Peyer's patch (tissue), 4 donors: ENCODE results near the gene NELL1.

ENCODE experiments used
- POLR2A ChIP-seq, 2 donors: fragments of 450-650 bp; IDR thresholded peaks; one replicate each; pipeline ENCODE4 v1.5.1; 2017; ENCODE audit warnings: antibody characterized with exemption in 2 of 2, mild to moderate bottlenecking in 2 of 2, moderate library complexity in 2 of 2
- TF ChIP-seq, protein P1 (sequence below), 6 experiments: fragments of 450-650 bp in 4 of 6; fragments of 200-600 bp in 2 of 6; sonication (generic) in 1 of 6; IDR thresholded peaks; one replicate each; pipeline ENCODE4 v1.5.1; 2017 to 2019; ENCODE audit warnings: antibody characterized with exemption in 6 of 6, mild to moderate bottlenecking in 3 of 6, moderate library complexity in 1 of 6

DNA sequence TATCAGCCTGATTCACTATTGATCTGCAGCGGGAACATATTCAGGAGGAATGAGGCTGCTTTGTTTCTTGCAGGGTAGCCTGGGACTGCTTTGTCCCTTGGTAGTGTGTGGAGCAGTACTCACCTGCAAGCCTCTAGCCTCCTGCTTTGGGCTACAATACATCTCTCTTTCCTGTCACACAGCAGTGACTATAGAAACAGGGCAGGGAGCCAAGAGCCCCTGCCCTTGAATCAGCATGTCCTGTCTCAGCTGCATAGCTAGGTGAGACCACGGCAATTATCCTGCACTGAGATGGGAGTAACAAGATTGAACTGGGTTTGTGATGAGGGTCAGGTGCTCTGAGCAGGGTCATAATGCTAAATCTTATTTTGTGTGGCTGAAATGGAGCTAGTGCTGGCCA, 191.9 kb downstream of the NELL1 start:
- TF ChIP-seq POLR2A (IDR thresholded peaks at IDR 0.05), result no peak
- TF ChIP-seq, protein P1, sequence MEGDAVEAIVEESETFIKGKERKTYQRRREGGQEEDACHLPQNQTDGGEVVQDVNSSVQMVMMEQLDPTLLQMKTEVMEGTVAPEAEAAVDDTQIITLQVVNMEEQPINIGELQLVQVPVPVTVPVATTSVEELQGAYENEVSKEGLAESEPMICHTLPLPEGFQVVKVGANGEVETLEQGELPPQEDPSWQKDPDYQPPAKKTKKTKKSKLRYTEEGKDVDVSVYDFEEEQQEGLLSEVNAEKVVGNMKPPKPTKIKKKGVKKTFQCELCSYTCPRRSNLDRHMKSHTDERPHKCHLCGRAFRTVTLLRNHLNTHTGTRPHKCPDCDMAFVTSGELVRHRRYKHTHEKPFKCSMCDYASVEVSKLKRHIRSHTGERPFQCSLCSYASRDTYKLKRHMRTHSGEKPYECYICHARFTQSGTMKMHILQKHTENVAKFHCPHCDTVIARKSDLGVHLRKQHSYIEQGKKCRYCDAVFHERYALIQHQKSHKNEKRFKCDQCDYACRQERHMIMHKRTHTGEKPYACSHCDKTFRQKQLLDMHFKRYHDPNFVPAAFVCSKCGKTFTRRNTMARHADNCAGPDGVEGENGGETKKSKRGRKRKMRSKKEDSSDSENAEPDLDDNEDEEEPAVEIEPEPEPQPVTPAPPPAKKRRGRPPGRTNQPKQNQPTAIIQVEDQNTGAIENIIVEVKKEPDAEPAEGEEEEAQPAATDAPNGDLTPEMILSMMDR (IDR thresholded peaks at IDR 0.05), result no peak
